Lower leg skin (tissue), 4 donors: ENCODE results near the gene GOLGB1. TPM values are rescaled to one million over a fixed set of nuclear protein-coding genes. Genes with fewer than 3 reads are reported as not detected.

ENCODE experiments used
- DNase-seq, 2 donors: peaks; one replicate each; pipeline ENCODE4 v3.0.0-alpha.2; 2019; ENCODE audit warnings: low spot score in 2 of 2
- H3K4me3 ChIP-seq: fragments of 200-600 bp; sonication (generic); 2 replicates; pipeline ENCODE4 v1.5.1; 2017; ENCODE audit warnings: mild to moderate bottlenecking, low read depth; ENCODE audit not compliant: poor library complexity, severe bottlenecking
- POLR2A ChIP-seq, 2 donors: fragments of 450-650 bp; IDR thresholded peaks; one replicate each; pipeline ENCODE4 v1.6.1; 2016 to 2017; ENCODE audit warnings: antibody characterized with exemption in 2 of 2, mild to moderate bottlenecking in 1 of 2, moderate library complexity in 1 of 2
- WGBS, 2 donors: methylation state at CpG; one replicate each; pipeline ENCODE4 v1.1.5; 2018; 5-methylcytosine and 5-hydroxymethylcytosine counted together
- intact Hi-C: fragments of 100-400 bp; cut with DNase I; formaldehyde crosslinking; loops from one replicate; pipeline ENCODE4 v1.15.0; 2023; ENCODE audit warnings: low total_unique reads
- total RNA-seq, 4 donors: library from RNA; depleted of rRNA; stranded (reverse); fragments of >200 nt; gene quantifications; one replicate each; pipeline ENCODE4 v1.1.0, GENCODE V29; 2016
- TF ChIP-seq, protein P1 (sequence below), 3 donors: fragments of 450-650 bp; IDR thresholded peaks; one replicate each; pipeline ENCODE4 v1.5.1; 2016; ENCODE audit warnings: antibody characterized with exemption in 3 of 3, mild to moderate bottlenecking in 3 of 3, moderate library complexity in 2 of 3

Gene GOLGB1
- total RNA-seq, 4 donors from 2014 or later, result 42.8 to 64.3 (median 48.5) TPM

DNA sequence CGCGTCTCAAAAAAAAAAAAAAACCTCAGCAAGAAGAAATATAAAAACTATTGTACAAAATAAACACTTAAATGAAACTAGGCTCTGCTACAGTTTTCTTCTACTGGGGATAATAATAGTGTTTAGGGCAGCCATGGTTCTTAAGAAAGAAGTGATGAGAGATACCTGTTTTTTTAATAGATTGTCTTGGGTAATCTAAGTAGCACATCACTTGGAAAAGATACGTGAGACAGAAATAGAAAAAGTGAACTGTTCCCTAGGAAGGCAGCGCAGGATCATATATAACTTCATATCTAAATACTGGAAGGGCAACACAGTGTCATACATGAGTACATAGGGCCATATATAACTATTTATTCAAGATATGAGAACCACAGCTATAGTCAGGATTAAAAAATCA lies 11.9 kb downstream of the GOLGB1 start:
- DNase-seq, result no peak
- WGBS, 2 donors, result 90 to 96% methylated on average over 4 of the region's 4 CpGs
- no peak for TF ChIP-seq POLR2A (IDR thresholded peaks at IDR 0.05)
- TF ChIP-seq, protein P1, sequence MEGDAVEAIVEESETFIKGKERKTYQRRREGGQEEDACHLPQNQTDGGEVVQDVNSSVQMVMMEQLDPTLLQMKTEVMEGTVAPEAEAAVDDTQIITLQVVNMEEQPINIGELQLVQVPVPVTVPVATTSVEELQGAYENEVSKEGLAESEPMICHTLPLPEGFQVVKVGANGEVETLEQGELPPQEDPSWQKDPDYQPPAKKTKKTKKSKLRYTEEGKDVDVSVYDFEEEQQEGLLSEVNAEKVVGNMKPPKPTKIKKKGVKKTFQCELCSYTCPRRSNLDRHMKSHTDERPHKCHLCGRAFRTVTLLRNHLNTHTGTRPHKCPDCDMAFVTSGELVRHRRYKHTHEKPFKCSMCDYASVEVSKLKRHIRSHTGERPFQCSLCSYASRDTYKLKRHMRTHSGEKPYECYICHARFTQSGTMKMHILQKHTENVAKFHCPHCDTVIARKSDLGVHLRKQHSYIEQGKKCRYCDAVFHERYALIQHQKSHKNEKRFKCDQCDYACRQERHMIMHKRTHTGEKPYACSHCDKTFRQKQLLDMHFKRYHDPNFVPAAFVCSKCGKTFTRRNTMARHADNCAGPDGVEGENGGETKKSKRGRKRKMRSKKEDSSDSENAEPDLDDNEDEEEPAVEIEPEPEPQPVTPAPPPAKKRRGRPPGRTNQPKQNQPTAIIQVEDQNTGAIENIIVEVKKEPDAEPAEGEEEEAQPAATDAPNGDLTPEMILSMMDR (IDR thresholded peaks at IDR 0.05), result no peak
- H3K4me3 ChIP-seq, result no peak overlapping the region
- intact Hi-C loops, result no loop called here

DNA sequence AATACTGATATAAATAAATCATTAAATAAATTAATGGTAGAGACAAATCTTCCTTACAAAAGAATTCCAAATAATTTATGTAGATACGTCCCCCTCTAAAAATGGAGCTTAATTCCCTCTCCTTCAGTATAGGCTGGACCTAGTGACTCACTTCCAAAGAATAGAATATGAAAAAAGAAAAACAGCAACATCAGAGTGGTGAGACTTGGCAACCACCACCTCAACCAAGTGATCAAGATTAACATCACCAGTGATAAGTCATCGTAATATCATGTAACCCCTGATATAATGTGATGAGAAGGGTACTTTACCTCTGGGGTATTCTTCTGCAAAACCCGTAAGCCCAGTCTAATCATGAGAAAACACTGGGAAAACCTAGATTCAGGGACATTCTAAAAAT lies 13.4 kb downstream of the GOLGB1 start:
- no peak for DNase-seq
- no peak overlapping the region for H3K4me3 ChIP-seq
- TF ChIP-seq, protein P1 (IDR thresholded peaks at IDR 0.05), result no peak
- TF ChIP-seq POLR2A (IDR thresholded peaks at IDR 0.05), result no peak
- 93 to 94% methylated on average over 3 of the region's 3 CpGs for WGBS, 2 donors
- intact Hi-C loops, result no loop called here

DNA sequence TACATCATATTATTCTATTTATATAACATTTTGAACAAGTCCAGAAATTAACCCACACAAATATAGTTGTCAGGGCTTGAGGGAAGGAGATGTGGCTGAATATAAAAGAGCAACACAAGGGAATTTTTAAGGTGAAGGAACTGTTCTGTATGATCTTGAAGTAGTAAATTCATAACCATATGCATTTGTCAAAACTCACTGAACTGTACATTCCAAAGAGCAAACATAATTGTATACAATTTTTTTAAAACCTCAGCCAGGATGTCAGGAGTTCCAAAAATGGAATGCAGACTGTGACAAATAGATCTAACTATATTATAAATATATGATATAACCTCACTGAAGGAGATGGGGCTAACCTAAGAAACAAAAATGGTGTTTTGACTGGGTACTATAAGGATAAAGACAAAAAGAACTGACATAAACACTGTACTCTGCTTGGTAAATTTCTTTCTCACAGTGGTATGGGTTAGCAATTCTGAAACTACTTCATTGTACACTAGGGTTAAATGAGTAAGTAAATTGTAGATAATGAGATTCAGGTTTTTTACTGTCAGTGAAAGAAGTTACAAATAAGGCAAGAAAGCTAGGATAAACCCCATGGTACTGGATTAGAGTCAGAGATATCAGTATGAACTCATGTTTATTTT lies 14.4 kb downstream of the GOLGB1 start:
- intact Hi-C loops, result no loop called here
- no peak overlapping the region for H3K4me3 ChIP-seq
- no peak for DNase-seq
- TF ChIP-seq POLR2A (IDR thresholded peaks at IDR 0.05), result no peak
- TF ChIP-seq, protein P1 (IDR thresholded peaks at IDR 0.05), result no peak

DNA sequence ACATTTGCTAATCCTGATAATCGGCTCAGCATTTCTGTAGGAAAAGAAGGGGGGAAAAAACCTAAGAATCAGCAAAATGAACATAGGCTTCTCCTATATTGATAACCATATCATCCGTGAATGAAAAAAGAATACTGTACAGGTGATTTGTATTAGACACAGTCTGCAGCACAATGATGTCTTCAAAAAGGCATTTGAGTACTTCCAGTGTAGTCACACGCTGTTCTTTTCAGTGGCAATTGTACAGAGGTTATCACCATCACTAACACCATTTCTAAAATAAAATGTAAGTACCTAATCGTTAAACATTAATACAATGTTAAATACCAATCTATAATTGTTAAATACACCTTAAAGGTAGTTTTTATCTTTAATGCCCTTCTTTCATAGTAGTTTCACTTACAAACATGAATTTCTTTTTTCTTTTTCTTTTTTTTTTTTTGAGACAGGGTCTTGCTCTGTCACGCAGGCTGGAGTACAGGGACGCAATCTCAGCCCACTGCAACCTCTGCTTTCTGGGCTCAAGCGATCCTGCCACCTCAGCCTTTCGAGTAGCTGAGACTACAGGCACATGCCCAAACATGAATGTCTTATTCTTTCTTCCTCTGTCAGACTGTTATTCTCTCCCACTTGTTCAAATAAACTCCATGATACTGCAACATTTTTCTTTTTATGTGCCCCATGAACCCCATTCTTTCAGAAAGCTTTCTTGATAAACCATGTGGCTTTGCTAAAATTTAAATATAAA lies 18.4 kb downstream of the GOLGB1 start:
- intact Hi-C loops, result no loop called here
- DNase-seq, result no peak
- no peak overlapping the region for H3K4me3 ChIP-seq
- TF ChIP-seq POLR2A (IDR thresholded peaks at IDR 0.05), result no peak
- TF ChIP-seq, protein P1 (IDR thresholded peaks at IDR 0.05), result no peak
- WGBS, 2 donors, result 67 to 72% methylated on average over 8 of the region's 8 CpGs

DNA sequence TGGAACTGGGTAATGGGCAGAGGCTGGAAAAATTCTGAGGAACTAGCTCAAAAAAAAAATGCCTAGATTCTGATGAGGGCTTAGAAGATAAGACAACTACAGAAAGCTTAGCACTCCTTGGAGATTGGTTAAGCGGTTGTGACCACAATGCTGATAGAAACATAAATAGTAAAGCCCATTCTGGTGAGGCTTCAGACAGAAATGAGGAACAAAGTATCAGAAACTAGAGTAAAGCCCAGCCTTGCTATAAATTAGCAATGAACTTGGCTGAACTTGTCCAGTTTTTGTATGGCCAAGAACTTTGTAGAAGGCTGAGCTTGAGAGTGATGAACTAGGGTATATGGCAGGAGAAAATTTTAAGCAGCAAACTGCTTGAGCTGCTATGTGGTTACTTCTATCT lies 25.4 kb downstream of the GOLGB1 start:
- DNase-seq, result no peak
- no peak for TF ChIP-seq POLR2A (IDR thresholded peaks at IDR 0.05)
- TF ChIP-seq, protein P1 (IDR thresholded peaks at IDR 0.05), result no peak
- WGBS, 2 donors, result 89 to 100% methylated on average over 1 of the region's 1 CpG
- no peak overlapping the region for H3K4me3 ChIP-seq
- intact Hi-C loops, result no loop called here
